HUDEP-2 (cell line): ENCODE data around the gene EYS.

ENCODE experiments used
- DNase-seq, 76 experiments: peaks; one replicate each; lab custom pipeline; 2025; ENCODE audit not compliant: unreplicated experiment in 76 of 76; lab: John Stamatoyannopoulos, UW

EYS gene

GRCh38 chr6:64217721-64218620, 1489.1 kb downstream of the EYS start:
- no peak for DNase-seq

DNA sequence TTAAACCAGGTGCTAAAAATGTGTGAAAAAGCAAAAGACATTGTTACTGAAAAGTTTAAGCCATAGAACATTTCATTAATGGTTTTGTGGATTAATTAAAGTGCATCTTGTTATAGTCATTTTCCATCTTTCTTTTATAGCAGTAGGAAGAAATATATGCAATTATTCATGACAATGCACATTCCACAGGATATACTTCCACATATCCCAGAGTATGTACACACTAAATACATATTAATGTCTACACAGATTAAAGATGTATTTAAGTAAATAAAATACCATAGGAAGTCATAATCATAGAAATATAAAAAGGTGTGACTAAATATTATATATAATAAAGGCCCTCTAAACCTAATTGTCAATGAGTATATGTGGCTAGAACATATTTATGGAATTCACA, 1492.7 kb downstream of the EYS start:
- no peak for DNase-seq

- no peak for DNase-seq
Observed at GRCh38 chr6:64213697-64214096, 1493.3 kb downstream of the EYS start.

DNA sequence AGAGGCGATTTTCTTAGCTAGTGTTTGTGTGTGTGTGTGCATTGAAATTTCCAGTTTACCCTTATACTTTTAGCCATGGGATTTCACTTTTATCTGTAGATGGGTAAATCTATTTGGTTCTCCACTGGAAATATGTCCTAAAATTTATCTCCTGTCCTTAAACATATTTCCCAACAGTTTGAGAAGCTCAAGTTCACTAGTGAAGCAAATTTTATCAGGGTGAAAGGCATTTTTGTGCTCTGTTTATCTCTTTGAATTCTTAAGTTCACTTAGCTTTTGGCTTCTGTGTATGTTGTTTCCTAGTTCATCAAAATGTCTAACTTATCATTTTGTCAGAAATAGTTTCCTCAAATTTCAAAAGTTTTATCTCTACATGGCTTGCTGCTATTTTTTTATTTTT, 1509.8 kb downstream of the EYS start:
- no peak for DNase-seq

- DNase-seq, result no peak
Observed at GRCh38 chr6:64186592-64186991, 1520.4 kb downstream of the EYS start.

DNA sequence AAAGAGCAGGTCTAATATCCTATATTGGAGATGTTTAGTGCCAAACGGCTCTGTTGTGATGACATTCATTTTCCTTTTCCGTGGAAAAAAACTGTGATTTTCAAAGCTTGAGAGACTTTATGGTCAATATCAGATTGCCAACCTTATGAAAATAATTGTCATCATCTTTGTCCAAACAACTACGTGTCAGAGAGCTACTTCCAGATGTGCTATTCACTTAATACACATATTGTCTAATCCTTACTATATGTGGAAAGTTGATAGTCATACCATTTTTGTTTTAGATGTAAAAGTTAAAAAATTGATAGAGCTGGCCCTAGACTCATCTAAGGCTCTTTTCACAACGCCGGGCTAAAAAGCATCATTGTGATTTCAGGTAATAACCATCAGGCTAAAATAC, 1521.4 kb downstream of the EYS start:
- no peak for DNase-seq

GRCh38 chr6:64175296-64175695, 1531.7 kb downstream of the EYS start:
- no peak for DNase-seq

GRCh38 chr6:64170316-64170715, 1536.7 kb downstream of the EYS start:
- no peak for DNase-seq

DNA sequence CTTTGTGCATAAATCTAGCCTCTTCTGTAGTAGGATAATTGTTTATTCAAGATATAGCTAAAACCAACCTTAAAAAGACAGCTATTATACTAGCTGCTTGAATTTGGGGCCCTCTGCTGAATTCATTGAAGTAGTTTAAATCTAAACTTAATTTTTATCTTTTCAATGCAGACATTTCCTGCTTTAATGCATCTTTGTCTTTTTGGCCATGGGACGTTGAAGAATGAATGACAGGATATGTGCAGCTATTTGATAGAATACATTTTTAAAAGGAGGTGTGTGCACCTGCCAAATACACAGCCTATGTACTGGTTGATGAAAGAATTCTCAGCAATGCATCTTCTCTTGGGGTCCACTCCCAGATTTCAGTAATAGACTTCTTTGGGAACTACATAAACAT, 1546.5 kb downstream of the EYS start:
- no peak for DNase-seq

- no peak for DNase-seq
Observed at GRCh38 chr6:64155063-64155462, 1552.0 kb downstream of the EYS start.

DNA sequence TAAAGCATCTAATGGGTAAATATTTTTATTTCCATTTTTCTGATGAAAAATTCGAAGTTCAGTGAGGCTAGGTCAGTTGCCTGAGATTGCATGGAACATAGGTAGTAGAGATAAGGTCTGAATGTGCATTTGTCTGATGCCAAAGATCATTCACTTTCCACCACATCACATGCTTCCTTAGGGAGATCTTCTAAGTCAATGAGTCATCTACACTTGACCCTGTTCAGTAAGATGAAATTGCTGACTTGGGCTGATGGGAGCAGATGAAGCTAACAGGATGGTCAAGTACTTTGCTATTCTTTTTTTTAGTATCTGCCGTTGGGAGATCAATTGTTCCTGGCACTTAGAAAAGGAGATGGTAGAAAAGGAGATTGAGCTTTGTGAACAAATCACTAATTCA, 1560.2 kb downstream of the EYS start:
- no peak for DNase-seq

GRCh38 chr6:64146094-64146493, 1560.9 kb downstream of the EYS start:
- DNase-seq, result no peak

DNA sequence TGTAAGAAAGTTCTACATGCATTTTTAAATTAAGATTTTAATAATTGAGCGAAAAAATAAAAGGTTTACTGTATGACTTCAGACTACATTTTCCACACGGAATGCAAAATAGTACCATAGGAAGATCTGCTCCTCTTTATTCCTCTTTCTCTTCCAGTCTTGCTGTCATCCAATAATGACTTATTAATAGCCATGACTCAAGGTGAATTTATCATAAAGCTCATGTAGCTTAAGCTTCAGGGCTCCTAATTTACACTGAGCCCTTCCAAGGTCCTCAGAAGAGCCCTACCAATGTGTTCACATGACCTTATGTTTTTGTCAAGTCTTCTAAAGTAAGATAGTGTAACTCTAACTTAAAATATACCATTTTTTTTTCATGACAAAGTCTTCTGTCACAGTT, 1561.4 kb downstream of the EYS start:
- DNase-seq, result no peak

- DNase-seq, result no peak
Observed at GRCh38 chr6:64143101-64143500, 1563.9 kb downstream of the EYS start.

GRCh38 chr6:64141680-64142079, 1565.3 kb downstream of the EYS start:
- no peak for DNase-seq

DNA sequence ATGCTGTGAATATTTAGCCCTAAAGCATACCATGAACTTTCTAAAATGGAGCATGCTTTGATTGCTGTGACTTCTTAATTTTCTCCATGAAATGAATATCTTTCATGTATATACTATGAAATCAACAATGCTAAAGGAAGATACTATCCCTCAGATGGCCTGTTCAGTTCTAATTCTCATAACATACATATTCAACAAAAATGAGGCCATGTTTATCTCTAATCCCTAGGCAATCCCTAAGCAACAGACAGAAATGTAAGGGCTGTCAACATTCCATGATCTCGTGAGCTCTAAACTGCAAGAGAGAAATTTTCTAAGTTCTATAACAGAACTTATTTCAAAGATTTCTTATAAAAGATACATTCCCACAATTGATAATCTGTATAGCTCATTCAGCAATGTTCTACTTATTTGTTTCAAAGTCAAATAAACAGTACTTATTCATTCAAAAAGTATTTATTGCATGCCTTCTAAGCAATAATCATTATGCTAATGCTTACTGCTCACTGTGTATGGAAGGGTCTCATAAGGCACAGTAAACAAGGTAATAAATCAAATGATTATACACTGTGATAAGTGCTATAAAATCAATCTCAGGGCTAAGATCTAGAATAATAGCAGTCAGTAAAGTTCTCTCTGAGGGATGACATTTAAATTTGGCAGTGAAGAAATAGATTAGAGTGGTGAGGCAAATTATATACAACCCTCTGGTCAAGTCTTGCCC, 1578.6 kb downstream of the EYS start:
- DNase-seq, result no peak

DNA sequence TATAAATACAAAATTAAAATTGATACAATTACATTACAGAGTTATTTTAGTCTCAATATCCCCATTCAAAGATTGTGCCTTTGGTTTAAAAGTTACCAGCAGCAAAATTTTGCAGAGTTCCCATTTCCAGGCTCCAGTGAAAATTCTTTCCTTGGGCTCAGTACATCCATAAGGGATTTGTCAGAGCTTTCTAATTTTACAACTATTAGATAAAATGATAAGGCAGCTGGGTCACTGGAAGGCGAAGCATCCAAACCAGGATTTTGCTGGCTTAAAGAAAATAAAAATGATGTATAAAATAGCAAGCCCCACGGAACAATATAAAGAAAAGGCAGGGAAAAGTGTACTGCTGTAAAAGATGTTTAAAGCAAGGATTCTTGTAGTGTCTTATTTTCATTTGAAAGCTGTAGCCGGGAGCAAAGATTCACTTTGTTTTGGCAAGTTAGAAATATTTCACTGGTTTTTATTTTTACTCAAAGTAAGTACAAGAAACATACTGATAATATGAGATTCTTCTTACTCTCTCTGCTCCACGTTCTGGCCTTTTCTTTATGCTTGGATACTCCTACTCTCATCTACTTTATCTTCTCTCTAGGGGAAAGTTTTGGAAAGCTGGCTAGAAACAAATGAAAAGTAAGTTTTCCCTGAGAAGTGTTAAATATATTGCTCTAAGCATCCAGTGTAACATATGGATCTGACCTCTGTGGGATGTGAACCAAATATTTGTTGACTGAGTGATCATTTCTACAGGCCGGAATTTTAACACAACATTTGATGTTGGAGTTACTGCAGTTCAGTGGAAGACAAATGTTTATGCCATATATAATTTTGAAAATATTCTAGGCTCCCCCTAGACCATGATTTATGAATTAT, 1583.0 kb downstream of the EYS start:
- DNase-seq, result no peak

DNA sequence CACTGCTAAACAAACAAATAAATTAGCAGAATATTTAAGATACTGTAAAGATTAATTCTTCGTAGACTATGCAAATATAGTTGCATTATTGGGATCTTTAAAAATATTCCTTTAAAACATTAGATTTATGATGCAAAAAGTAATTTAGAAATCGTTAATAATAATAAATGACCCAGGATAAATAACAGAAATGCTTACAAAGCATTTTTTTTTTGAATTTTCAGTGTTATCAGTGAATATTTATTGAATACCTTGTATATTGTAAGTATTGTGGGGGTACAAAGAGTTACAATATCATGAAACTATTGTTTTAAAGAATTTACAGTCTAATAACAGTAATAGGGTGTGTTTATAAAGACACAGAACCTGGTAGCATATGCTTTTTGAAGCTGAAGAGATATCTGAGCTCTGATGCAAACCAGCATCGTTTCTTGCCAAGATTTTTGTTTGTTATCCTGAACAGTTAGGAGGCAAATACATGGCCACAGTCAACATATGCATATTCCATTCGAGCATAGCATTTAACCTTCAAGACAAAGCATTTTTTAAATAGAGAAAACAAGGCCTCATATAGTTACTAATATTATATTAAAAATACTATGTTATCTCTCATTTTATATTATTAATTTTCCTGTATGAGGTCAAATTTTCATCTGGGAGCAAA, 1584.2 kb downstream of the EYS start:
- no peak for DNase-seq

- DNase-seq, result no peak
Observed at GRCh38 chr6:64121011-64121565, 1585.9 kb downstream of the EYS start.

DNA sequence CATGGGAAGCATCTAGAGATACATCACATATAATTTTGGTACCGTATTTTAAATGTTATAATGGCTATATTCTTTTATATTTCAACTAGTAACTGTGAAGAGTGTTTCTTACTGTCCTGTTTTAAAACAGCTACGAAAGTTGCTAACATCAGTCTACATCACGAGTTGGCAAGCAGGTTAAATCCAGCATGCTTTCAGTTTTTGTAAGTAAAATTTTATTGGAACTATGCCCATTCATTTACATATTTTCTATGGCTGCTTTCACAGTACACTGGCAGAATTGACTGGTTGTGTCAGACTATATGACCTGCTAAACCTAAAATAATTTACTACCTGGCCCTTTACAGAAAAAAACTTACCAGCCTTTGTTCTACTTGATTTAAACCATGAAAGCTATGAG, 1593.3 kb downstream of the EYS start:
- DNase-seq, result no peak
